ENCODE measurements around the gene TMEM143. TPM values are rescaled to one million over a fixed set of nuclear protein-coding genes. Genes with fewer than 3 reads are reported as not detected.

Gene TMEM143
- total and polyA plus RNA-seq, 10 of the 15 experiments (the other 5 are each of a cell fraction or from before 2014, with no cell fraction given) = 1.5 to 19.5 (median 10.1) TPM

DNA sequence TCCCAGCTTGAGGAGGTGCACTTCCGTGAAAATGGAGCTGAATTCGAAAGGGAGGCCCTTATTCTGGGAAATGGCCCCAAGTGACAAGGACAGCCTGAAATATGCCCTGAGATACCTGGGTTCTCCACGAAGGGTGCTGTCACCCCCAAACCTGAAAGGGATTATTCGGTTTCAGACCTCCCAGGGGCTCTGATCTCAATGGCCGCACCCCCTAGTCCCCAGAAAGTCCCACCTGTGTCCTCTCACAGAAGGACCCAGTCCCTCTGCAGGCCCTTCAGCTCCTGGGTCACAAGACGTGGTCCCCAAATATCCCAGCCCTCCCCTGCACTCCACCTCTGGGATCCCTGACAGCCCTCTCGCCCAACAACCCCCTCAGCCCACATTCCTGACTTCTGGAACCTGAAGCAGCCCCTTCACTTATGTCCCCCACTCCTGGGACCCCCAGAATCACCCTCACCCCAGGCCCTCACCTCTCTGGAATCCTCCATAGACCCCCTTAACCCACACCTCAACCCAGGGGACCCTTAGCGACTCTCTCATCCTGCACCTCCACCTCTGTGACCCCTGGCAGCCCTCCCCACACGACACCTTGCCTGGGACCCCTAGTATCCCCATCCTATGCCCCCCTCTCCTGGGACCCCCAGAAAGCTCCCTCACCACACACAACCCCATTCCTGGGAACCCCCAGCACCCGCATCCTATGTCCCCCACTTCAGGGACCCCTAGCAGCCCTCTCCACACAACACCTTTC, 1.0 kb upstream of the TMEM143 start (continued):
- TF ChIP-seq, protein P1, sequence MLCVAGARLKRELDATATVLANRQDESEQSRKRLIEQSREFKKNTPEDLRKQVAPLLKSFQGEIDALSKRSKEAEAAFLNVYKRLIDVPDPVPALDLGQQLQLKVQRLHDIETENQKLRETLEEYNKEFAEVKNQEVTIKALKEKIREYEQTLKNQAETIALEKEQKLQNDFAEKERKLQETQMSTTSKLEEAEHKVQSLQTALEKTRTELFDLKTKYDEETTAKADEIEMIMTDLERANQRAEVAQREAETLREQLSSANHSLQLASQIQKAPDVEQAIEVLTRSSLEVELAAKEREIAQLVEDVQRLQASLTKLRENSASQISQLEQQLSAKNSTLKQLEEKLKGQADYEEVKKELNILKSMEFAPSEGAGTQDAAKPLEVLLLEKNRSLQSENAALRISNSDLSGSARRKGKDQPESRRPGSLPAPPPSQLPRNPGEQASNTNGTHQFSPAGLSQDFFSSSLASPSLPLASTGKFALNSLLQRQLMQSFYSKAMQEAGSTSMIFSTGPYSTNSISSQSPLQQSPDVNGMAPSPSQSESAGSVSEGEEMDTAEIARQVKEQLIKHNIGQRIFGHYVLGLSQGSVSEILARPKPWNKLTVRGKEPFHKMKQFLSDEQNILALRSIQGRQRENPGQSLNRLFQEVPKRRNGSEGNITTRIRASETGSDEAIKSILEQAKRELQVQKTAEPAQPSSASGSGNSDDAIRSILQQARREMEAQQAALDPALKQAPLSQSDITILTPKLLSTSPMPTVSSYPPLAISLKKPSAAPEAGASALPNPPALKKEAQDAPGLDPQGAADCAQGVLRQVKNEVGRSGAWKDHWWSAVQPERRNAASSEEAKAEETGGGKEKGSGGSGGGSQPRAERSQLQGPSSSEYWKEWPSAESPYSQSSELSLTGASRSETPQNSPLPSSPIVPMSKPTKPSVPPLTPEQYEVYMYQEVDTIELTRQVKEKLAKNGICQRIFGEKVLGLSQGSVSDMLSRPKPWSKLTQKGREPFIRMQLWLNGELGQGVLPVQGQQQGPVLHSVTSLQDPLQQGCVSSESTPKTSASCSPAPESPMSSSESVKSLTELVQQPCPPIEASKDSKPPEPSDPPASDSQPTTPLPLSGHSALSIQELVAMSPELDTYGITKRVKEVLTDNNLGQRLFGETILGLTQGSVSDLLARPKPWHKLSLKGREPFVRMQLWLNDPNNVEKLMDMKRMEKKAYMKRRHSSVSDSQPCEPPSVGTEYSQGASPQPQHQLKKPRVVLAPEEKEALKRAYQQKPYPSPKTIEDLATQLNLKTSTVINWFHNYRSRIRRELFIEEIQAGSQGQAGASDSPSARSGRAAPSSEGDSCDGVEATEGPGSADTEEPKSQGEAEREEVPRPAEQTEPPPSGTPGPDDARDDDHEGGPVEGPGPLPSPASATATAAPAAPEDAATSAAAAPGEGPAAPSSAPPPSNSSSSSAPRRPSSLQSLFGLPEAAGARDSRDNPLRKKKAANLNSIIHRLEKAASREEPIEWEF (IDR thresholded peaks at IDR 0.05; ENCODE audit: insufficient replicate concordance, low read depth, low read length) = no peak
- TF ChIP-seq TCF12 (IDR thresholded peaks at IDR 0.05; ENCODE audit: low read depth, low read length) (no peak), IRF4 (IDR thresholded peaks at IDR 0.05; ENCODE audit: low read depth, low read length) (no peak), MEF2A (IDR thresholded peaks at IDR 0.05; ENCODE audit: insufficient read depth, low read depth, low read length) (no peak), SMARCA5 (IDR thresholded peaks at IDR 0.05) (0 out of 2 replicates have a peak, but pooled peaks have one; percentile 46), IKZF2 (IDR thresholded peaks at IDR 0.05) (peak in 1 of 2 experiments; percentile 53; a peak in 2 of 4 replicates), BACH1 (IDR thresholded peaks at IDR 0.05; ENCODE audit: borderline replicate concordance) (no peak), YY1 (IDR thresholded peaks at IDR 0.05; ENCODE audit: low read depth, low read length) (no peak), NR2C2 (IDR thresholded peaks at IDR 0.05; ENCODE audit: borderline replicate concordance, control insufficient read depth, insufficient read length, low read depth) (no peak), ZNF207 (IDR thresholded peaks at IDR 0.05; ENCODE audit: borderline replicate concordance) (no peak), PRDM15 (CRISPR knock-in tag; IDR thresholded peaks at IDR 0.05) (no peak), CREM (IDR thresholded peaks at IDR 0.05; ENCODE audit: low read depth) (no peak), HDGF (IDR thresholded peaks at IDR 0.05) (no peak), CBX5 (IDR thresholded peaks at IDR 0.05; ENCODE audit: low read depth) (no peak), NFYA (IDR thresholded peaks at IDR 0.05; ENCODE audit: borderline replicate concordance, low read depth, low read length) (no peak), SREBF2 (IDR thresholded peaks at IDR 0.05; ENCODE audit: low read length) (no peak), CHD4 (IDR thresholded peaks at IDR 0.05) (no peak), GABPA (IDR thresholded peaks at IDR 0.05; ENCODE audit: low read depth) (no peak)
- TF ChIP-seq, protein P2, sequence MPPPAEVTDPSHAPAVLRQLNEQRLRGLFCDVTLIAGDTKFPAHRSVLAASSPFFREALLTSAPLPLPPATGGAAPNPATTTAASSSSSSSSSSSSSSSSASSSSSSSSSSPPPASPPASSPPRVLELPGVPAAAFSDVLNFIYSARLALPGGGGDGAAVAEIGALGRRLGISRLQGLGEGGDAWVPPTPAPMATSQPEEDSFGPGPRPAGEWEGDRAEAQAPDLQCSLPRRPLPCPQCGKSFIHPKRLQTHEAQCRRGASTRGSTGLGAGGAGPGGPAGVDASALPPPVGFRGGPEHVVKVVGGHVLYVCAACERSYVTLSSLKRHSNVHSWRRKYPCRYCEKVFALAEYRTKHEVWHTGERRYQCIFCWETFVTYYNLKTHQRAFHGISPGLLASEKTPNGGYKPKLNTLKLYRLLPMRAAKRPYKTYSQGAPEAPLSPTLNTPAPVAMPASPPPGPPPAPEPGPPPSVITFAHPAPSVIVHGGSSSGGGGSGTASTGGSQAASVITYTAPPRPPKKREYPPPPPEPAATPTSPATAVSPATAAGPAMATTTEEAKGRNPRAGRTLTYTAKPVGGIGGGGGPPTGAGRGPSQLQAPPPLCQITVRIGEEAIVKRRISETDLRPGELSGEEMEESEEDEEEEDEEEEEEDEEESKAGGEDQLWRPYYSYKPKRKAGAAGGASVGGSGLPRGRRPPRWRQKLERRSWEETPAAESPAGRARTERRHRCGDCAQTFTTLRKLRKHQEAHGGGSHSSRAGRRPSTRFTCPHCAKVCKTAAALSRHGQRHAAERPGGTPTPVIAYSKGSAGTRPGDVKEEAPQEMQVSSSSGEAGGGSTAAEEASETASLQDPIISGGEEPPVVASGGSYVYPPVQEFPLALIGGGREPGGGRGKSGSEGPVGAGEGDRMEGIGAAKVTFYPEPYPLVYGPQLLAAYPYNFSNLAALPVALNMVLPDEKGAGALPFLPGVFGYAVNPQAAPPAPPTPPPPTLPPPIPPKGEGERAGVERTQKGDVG (CRISPR knock-in tag; IDR thresholded peaks at IDR 0.05) = no peak

Measured in GM12878 (cell line).